Vagina (tissue), 2 donors: ENCODE measurements around the gene NGRN. TPM values are rescaled to one million over a fixed set of nuclear protein-coding genes. Genes with fewer than 3 reads are reported as not detected.

Source experiments
- DNase-seq, 2 donors: peaks; one replicate each; pipeline ENCODE4 v3.0.0-alpha.2; 2017; ENCODE audit errors: extremely low spot score in 2 of 2
- H3K27ac ChIP-seq: fragments of 200-600 bp; sonication (generic); one replicate; pipeline ENCODE4 v1.5.1; 2019
- H3K27me3 ChIP-seq: fragments of 200-600 bp; sonication (generic); one replicate; pipeline ENCODE4 v1.5.1; 2019
- H3K36me3 ChIP-seq, 2 donors: fragments of 200-600 bp; sonication (generic); one replicate each; pipeline ENCODE4 v1.5.1; 2017 to 2019
- H3K4me1 ChIP-seq: fragments of 200-600 bp; sonication (generic); one replicate; pipeline ENCODE4 v1.5.1; 2019
- H3K4me3 ChIP-seq, 2 donors: fragments of 200-600 bp; sonication (generic); 1 replicate in 1 of 2; 2 replicates in 1 of 2; pipeline ENCODE4 v1.5.1; 2016 to 2019
- H3K9me3 ChIP-seq: fragments of 200-600 bp; sonication (generic); one replicate; pipeline ENCODE4 v1.5.1; 2019
- CTCF ChIP-seq, 3 experiments: fragments of 450-650 bp in 2 of 3; fragments of 200-600 bp in 1 of 3; sonication (generic) in 1 of 3; IDR thresholded peaks; one replicate each; pipeline ENCODE4 v1.5.1; 2017 to 2019; ENCODE audit warnings: antibody characterized with exemption in 3 of 3, mild to moderate bottlenecking in 2 of 3, moderate library complexity in 2 of 3
- POLR2A ChIP-seq, 2 donors: fragments of 450-650 bp; IDR thresholded peaks; one replicate each; pipeline ENCODE4 v1.6.1; 2017; ENCODE audit warnings: antibody characterized with exemption in 2 of 2, mild to moderate bottlenecking in 2 of 2, moderate library complexity in 2 of 2
- POLR2AphosphoS5 ChIP-seq, 2 donors: sonication (generic); formaldehyde crosslinking; IDR thresholded peaks; one replicate each; pipeline ENCODE4 v1.9.0; 2017; ENCODE audit warnings: antibody characterized with exemption in 2 of 2, mild to moderate bottlenecking in 2 of 2, low read depth in 1 of 2; ENCODE audit not compliant: insufficient read depth in 1 of 2
- intact Hi-C: fragments of 100-400 bp; cut with DNase I; formaldehyde crosslinking; loops from one replicate; pipeline ENCODE4 v1.15.1; 2023
- total RNA-seq: library from RNA; depleted of rRNA; stranded (reverse); fragments of >200 nt; gene quantifications from one replicate; pipeline ENCODE4 v1.2.3, GENCODE V29; 2016

Gene NGRN
- total RNA-seq, 1 donor from 2014 or later = 59.2 TPM

DNA sequence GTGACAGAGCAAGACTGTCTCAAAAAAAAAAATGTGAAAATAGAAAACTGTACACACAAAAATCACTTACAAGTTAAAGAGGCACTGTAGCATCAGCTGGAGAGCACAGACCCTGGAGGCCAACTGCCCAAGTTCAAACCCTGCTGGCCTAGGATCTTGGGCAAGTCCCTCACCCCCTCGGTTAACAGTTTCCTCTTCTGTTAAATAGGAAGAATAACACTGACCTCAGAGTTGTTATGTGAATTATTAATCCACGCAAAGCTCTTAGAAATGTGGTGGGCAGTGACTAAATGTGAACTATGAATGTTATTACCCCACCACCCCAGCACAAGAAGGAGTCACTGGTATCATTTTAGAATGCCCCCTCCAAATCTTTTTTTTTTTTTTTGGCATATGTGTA lies 42.9 kb upstream of the NGRN start:
- intact Hi-C loops = no loop called here

DNA sequence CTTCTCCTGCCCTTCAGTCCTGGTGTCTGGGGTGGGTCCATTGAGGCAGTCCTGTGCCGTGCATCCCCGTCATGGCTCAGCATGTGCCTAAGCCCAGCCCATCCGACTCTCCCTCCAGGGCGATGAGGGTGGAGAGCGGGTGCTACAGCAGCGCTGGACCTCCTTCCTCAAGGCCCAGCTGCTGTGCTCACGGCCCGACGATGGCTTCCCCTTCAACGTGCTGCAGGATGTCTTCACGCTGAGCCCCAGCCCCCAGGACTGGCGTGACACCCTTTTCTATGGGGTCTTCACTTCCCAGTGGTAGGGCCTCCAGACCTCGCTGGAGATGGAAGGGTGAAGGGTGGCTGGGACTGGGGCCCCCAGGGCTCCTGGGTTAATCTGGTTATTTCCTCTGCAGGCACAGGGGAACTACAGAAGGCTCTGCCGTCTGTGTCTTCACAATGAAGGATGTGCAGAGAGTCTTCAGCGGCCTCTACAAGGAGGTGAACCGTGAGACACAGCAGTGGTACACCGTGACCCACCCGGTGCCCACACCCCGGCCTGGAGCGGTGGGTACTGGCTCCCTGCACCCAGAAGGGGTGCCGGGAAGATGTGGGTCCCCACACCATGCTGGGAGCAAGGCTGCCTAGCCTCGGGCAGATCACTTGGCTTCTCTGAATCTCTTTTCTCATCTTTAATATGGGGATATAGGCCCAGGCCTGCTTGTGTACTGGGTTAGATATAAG lies 41.9 kb upstream of the NGRN start:
- no peak overlapping the region for H3K4me3 ChIP-seq
- H3K4me1 ChIP-seq = peaks cover 11% of the 10 kb centered on the region
- H3K9me3 ChIP-seq = no peaks in the 10 kb centered on the region
- H3K27me3 ChIP-seq = no peaks in the 10 kb centered on the region
- H3K27ac ChIP-seq = no peak overlapping the region
- H3K36me3 ChIP-seq = peaks cover 0 to 58% of the 10 kb centered on the region in 2 donors
- intact Hi-C loops = no loop called here
- TF ChIP-seq POLR2A (IDR thresholded peaks at IDR 0.05) = no peak
- no peak for TF ChIP-seq CTCF (IDR thresholded peaks at IDR 0.05)
- TF ChIP-seq POLR2AphosphoS5 (IDR thresholded peaks at IDR 0.05; ENCODE audit: insufficient read depth in 1 of 2, low read depth in 1 of 2) = no peak
- no peak for DNase-seq

More for the DNA sequence above, 42.9 kb upstream of the NGRN start:
- Histone ChIP-seq H3K9me3 (no peaks in the 10 kb centered on the region), H3K27me3 (no peaks in the 10 kb centered on the region), H3K36me3 (peaks cover 0 to 52% of the 10 kb centered on the region in 2 donors), H3K27ac (no peak overlapping the region), H3K4me3 (no peak overlapping the region), H3K4me1 (peaks cover 15% of the 10 kb centered on the region)
- DNase-seq = no peak
- TF ChIP-seq CTCF (IDR thresholded peaks at IDR 0.05) (no peak), POLR2A (IDR thresholded peaks at IDR 0.05) (no peak), POLR2AphosphoS5 (IDR thresholded peaks at IDR 0.05; ENCODE audit: insufficient read depth in 1 of 2, low read depth in 1 of 2) (no peak)

DNA sequence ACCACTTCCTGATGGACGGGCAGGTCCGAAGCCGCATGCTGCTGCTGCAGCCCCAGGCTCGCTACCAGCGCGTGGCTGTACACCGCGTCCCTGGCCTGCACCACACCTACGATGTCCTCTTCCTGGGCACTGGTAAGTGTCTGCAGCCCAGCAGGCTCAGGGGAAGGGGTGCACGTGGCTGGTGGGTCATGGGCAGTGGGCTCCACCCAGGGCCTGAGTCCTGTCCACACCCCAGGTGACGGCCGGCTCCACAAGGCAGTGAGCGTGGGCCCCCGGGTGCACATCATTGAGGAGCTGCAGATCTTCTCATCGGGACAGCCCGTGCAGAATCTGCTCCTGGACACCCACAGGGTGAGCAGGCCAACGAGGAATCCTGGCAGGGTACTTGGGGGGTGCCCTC lies 40.4 kb upstream of the NGRN start:
- Histone ChIP-seq H3K9me3 (no peaks in the 10 kb centered on the region), H3K27ac (no peak overlapping the region), H3K27me3 (no peaks in the 10 kb centered on the region), H3K4me3 (no peak overlapping the region), H3K36me3 (peaks cover 0 to 73% of the 10 kb centered on the region in 2 donors), H3K4me1 (peaks cover 16% of the 10 kb centered on the region)
- no peak for DNase-seq
- intact Hi-C loops = no loop called here
- TF ChIP-seq CTCF (IDR thresholded peaks at IDR 0.05) (no peak), POLR2A (IDR thresholded peaks at IDR 0.05) (no peak), POLR2AphosphoS5 (IDR thresholded peaks at IDR 0.05; ENCODE audit: insufficient read depth in 1 of 2, low read depth in 1 of 2) (no peak)

DNA sequence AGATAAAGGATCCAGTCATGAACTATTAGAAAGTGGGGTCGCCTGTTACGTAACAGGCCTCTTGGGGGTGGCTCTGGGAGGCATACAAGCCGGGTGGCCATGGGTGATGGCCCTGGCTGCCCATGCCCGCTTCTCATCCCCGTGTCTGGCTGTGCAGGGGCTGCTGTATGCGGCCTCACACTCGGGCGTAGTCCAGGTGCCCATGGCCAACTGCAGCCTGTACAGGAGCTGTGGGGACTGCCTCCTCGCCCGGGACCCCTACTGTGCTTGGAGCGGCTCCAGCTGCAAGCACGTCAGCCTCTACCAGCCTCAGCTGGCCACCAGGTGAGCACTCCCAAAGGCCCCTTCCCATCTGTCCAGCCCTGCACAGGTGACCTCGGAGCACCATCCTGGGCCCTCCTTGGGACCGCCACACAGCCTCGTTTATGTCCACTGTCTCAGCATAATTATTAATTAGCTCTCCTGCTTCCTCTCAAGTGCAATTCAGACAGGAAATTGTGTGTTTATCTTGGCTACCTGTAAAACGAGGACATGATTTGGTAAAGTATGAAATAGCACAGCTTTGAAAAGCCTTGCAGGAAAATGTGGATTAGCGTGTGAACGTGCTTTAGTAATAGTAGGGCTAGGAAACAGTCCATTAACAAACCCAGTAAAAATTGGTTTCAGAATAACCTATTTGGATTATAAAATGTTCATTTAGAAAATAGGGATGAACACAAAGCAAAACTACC lies 39.8 kb upstream of the NGRN start:
- H3K4me3 ChIP-seq = no peak overlapping the region
- H3K27me3 ChIP-seq = no peaks in the 10 kb centered on the region
- peaks cover 21% of the 10 kb centered on the region for H3K4me1 ChIP-seq
- intact Hi-C loops = no loop called here
- H3K36me3 ChIP-seq = peaks cover 0 to 75% of the 10 kb centered on the region in 2 donors
- DNase-seq = no peak
- H3K27ac ChIP-seq = no peak overlapping the region
- TF ChIP-seq POLR2AphosphoS5 (IDR thresholded peaks at IDR 0.05; ENCODE audit: insufficient read depth in 1 of 2, low read depth in 1 of 2) = no peak
- no peak for TF ChIP-seq POLR2A (IDR thresholded peaks at IDR 0.05)
- no peak for TF ChIP-seq CTCF (IDR thresholded peaks at IDR 0.05)
- H3K9me3 ChIP-seq = no peaks in the 10 kb centered on the region

GRCh38 chr15:90227336-90227735 lies 38.1 kb upstream of the NGRN start:
- Histone ChIP-seq H3K36me3 (peaks cover 0 to 75% of the 10 kb centered on the region in 2 donors), H3K9me3 (no peaks in the 10 kb centered on the region), H3K27ac (no peak overlapping the region), H3K4me1 (peaks cover 28% of the 10 kb centered on the region), H3K4me3 (no peak overlapping the region), H3K27me3 (no peaks in the 10 kb centered on the region)
- intact Hi-C loops = no loop called here
- DNase-seq = no peak
- TF ChIP-seq CTCF (IDR thresholded peaks at IDR 0.05) = no peak
- TF ChIP-seq POLR2A (IDR thresholded peaks at IDR 0.05) = no peak
- TF ChIP-seq POLR2AphosphoS5 (IDR thresholded peaks at IDR 0.05; ENCODE audit: insufficient read depth in 1 of 2, low read depth in 1 of 2) = no peak
